Measurements from ENCODE around the gene TYW5. TPM values are rescaled to one million over a fixed set of nuclear protein-coding genes. Genes with fewer than 3 reads are reported as not detected.

TYW5 gene
- total RNA-seq, 1 experiment from 2014 or later = 7.1 TPM

GRCh38 chr2:199958014-199958413, 2.7 kb upstream of the TYW5 start:
- ATAC-seq = no peak
- intact Hi-C loops (cut with micrococcal nuclease; ENCODE audit: unreplicated experiment) (no loop called here), in situ Hi-C loops (cut with HindIII; ENCODE audit: low pct_unique_long_range_greater_than_20kb, low sequenced_read_pairs) (no loop called here)
- Histone ChIP-seq H3K4me3 (ENCODE audit: low read depth in 2 of 2, low read length in 2 of 2) (no peak overlapping the region), H3K4me1 (ENCODE audit: control insufficient read depth, insufficient read depth, low read length) (peaks cover 3% of the 10 kb centered on the region), H3K9me3 (ENCODE audit: control insufficient read depth, insufficient read depth, low read depth, low read length) (no peaks in the 10 kb centered on the region), H3K36me3 (ENCODE audit: control insufficient read depth, insufficient read depth, low read length) (peaks cover 36% of the 10 kb centered on the region), H3K27me3 (ENCODE audit: control insufficient read depth, insufficient read depth, low read length) (no peaks in the 10 kb centered on the region), H3K27ac (ENCODE audit: low read length) (no peak overlapping the region)
- TF ChIP-seq CTCF (IDR thresholded peaks at IDR 0.05) = no peak
- TF ChIP-seq POLR2AphosphoS5 (IDR thresholded peaks at IDR 0.05; ENCODE audit: low read depth, low read length) = no peak
- TF ChIP-seq SIN3A (IDR thresholded peaks at IDR 0.05; ENCODE audit: borderline replicate concordance, insufficient read depth, low read depth, low read length) = no peak
- TF ChIP-seq REST (IDR thresholded peaks at IDR 0.05; ENCODE audit: insufficient read depth in 1 of 2, low read depth in 2 of 2, low read length in 1 of 2) = no peak
- TF ChIP-seq TCF7L2 (IDR thresholded peaks at IDR 0.05; ENCODE audit: low read depth, low read length) = no peak
- CTCF ChIA-PET = no interaction called here
- POLR2A ChIA-PET = no interaction called here
- BruUV-seq (replicated peaks) = no TSS peak
- no peak for DNase-seq (ENCODE audit: low read depth, low spot score)

DNA sequence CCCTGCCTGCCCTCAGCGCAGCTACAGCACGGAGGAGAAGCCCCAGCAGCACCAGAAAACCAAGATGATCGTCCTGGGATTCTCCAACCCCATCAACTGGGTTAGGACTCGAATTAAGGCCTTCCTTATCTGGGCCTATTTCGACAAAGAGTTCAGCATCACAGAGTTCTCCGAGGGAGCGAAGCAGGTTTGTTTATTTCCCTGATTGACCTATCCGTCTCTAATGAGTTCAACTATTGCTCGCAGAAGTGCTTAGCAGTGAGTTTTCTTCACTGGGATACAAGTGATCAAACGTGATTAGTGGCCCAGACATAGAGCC, 730 bp upstream of the TYW5 start:
- Histone ChIP-seq H3K27me3 (ENCODE audit: control insufficient read depth, insufficient read depth, low read length) (no peaks in the 10 kb centered on the region), H3K36me3 (ENCODE audit: control insufficient read depth, insufficient read depth, low read length) (peaks cover 26% of the 10 kb centered on the region), H3K4me1 (ENCODE audit: control insufficient read depth, insufficient read depth, low read length) (peaks cover 5% of the 10 kb centered on the region), H3K9me3 (ENCODE audit: control insufficient read depth, insufficient read depth, low read depth, low read length) (no peaks in the 10 kb centered on the region), H3K4me3 (ENCODE audit: low read depth in 2 of 2, low read length in 2 of 2) (peak overlapping the region; percentile 77 to 97), H3K27ac (ENCODE audit: low read length) (peak overlapping the region; percentile 98)
- DNase-seq (ENCODE audit: low read depth, low spot score) = no peak
- in situ Hi-C loops (cut with HindIII; ENCODE audit: low pct_unique_long_range_greater_than_20kb, low sequenced_read_pairs) = no loop called here
- no peak for TF ChIP-seq CTCF (IDR thresholded peaks at IDR 0.05)
- TF ChIP-seq REST (IDR thresholded peaks at IDR 0.05; ENCODE audit: insufficient read depth in 1 of 2, low read depth in 2 of 2, low read length in 1 of 2) = no peak
- TF ChIP-seq POLR2AphosphoS5 (IDR thresholded peaks at IDR 0.05; ENCODE audit: low read depth, low read length) = no peak
- no peak for TF ChIP-seq TCF7L2 (IDR thresholded peaks at IDR 0.05; ENCODE audit: low read depth, low read length)
- TF ChIP-seq SIN3A (IDR thresholded peaks at IDR 0.05; ENCODE audit: borderline replicate concordance, insufficient read depth, low read depth, low read length) = no peak
- ChIA-PET CTCF (no interaction called here), POLR2A (no interaction called here)
- intact Hi-C loops (cut with micrococcal nuclease; ENCODE audit: unreplicated experiment) = no loop called here
- BruUV-seq (replicated peaks) = no TSS peak
- peak; percentile 12 for ATAC-seq
